Activated CD8-positive, alpha-beta memory T cell treated with anti-CD3 and anti-CD28 coated beads, Interleukin-2, amount 50 U/mL, for 1 hour (primary cell): ENCODE measurements around the gene SLC6A19.
"Not testable (repeated sequence)": the region's sequence is repeated elsewhere in the genome, so short reads cannot be mapped to it uniquely, and the experiment has no call there.

Experiments
- DNase-seq: peaks from one replicate; pipeline ENCODE4 v3.0.0-alpha.2; 2020; ENCODE audit errors: extremely low read depth

Gene SLC6A19

GRCh38 chr5:1201327-1202025 is at the start of gene SLC6A19:
SLC6A19 (plus strand) TSS chr5:1201595; CDS start chr5:1201651, 56 bp downstream.
- DNase-seq, result no peak

GRCh38 chr5:1152156-1152555 is 49.2 kb upstream of the SLC6A19 start:
- no peak for DNase-seq

- no peak for DNase-seq
Observed at GRCh38 chr5:1152771-1153282, 48.6 kb upstream of the SLC6A19 start.

- DNase-seq, result no peak
Observed at GRCh38 chr5:1153428-1153827, 48.0 kb upstream of the SLC6A19 start.

- DNase-seq, result no peak
Observed at GRCh38 chr5:1155191-1156032, 46.0 kb upstream of the SLC6A19 start.

- DNase-seq, result no peak
Observed at GRCh38 chr5:1156033-1156753, 45.2 kb upstream of the SLC6A19 start.

- DNase-seq, result no peak
Observed at GRCh38 chr5:1156754-1157460, 44.5 kb upstream of the SLC6A19 start.

- not testable (repeated sequence) for DNase-seq
Observed at GRCh38 chr5:1157461-1157986, 43.9 kb upstream of the SLC6A19 start.

GRCh38 chr5:1158647-1159340 is 42.6 kb upstream of the SLC6A19 start:
- no peak for DNase-seq

GRCh38 chr5:1159341-1159675 is 42.1 kb upstream of the SLC6A19 start:
- no peak for DNase-seq

GRCh38 chr5:1159774-1160406 is 41.5 kb upstream of the SLC6A19 start:
- no peak for DNase-seq

- no peak for DNase-seq
Observed at GRCh38 chr5:1161108-1161832, 40.1 kb upstream of the SLC6A19 start.

GRCh38 chr5:1161833-1162229 is 39.6 kb upstream of the SLC6A19 start:
- no peak for DNase-seq

GRCh38 chr5:1162276-1162675 is 39.1 kb upstream of the SLC6A19 start:
- no peak for DNase-seq

- DNase-seq, result no peak
Observed at GRCh38 chr5:1162751-1163150, 38.6 kb upstream of the SLC6A19 start.

GRCh38 chr5:1163366-1163765 is 38.0 kb upstream of the SLC6A19 start:
- no peak for DNase-seq

- DNase-seq, result no peak
Observed at GRCh38 chr5:1163879-1164278, 37.5 kb upstream of the SLC6A19 start.

- DNase-seq, result no peak
Observed at GRCh38 chr5:1164696-1165630, 36.4 kb upstream of the SLC6A19 start.

- no peak for DNase-seq
Observed at GRCh38 chr5:1165864-1166263, 35.5 kb upstream of the SLC6A19 start.
